GM06990 (cell line): ENCODE measurements around the gene FHAD1.
A peak's percentile ranks its signal among the peaks of the same experiment; 100 is the strongest.

ENCODE experiments used
- DNase-seq: peaks from one replicate; pipeline ENCODE4 v3.0.0-alpha.2; 2011; ENCODE audit not compliant: insufficient read length; ENCODE audit errors: extremely low read depth
- H3K27me3 ChIP-seq: replicated peaks from 2 replicates; pipeline ENCODE4 v1.6.0; 2011; ENCODE audit warnings: low read length; ENCODE audit not compliant: control insufficient read depth, insufficient read depth
- H3K36me3 ChIP-seq: 2 replicates; pipeline ENCODE4 v1.5.1; 2011; ENCODE audit warnings: low read length; ENCODE audit not compliant: control insufficient read depth, insufficient read depth
- H3K4me3 ChIP-seq: replicated peaks from 2 replicates; pipeline ENCODE4 v1.5.1; 2011; ENCODE audit warnings: low read depth, mild to moderate bottlenecking, control low read depth, low read length
- TF ChIP-seq, protein P1 (sequence below): IDR thresholded peaks from 2 replicates; pipeline ENCODE4 v1.5.1; 2011; ENCODE audit warnings: low read length, control low read depth, mild to moderate bottlenecking, inconsistent platforms; ENCODE audit not compliant: insufficient read depth, poor library complexity, severe bottlenecking

The FHAD1 gene

DNA sequence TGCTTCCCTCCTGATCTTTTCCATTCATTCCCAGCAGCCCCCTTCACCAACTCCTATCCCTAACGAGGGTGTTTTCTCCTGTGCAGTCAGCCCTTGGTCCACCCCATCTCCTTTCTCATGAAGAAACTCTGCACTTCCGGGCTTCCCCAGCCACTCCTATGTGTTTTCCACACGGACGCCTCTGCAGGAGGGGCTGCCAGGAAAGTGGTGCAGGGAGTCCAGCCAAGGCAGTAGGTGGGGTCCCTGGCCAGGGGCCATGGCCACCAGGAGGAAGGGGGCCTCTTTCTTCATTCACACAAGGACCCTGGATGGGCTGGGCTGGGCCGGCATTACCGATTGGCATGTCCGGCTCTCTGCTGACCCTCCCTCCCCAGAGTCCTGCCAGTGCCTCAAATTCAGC, 89.8 kb downstream of the FHAD1 start:
- H3K4me3 ChIP-seq: no peak overlapping the region
- no peak for DNase-seq
- H3K27me3 ChIP-seq: no peaks in the 10 kb centered on the region; the same call in 1 of the 2 replicates
- TF ChIP-seq, protein P1, sequence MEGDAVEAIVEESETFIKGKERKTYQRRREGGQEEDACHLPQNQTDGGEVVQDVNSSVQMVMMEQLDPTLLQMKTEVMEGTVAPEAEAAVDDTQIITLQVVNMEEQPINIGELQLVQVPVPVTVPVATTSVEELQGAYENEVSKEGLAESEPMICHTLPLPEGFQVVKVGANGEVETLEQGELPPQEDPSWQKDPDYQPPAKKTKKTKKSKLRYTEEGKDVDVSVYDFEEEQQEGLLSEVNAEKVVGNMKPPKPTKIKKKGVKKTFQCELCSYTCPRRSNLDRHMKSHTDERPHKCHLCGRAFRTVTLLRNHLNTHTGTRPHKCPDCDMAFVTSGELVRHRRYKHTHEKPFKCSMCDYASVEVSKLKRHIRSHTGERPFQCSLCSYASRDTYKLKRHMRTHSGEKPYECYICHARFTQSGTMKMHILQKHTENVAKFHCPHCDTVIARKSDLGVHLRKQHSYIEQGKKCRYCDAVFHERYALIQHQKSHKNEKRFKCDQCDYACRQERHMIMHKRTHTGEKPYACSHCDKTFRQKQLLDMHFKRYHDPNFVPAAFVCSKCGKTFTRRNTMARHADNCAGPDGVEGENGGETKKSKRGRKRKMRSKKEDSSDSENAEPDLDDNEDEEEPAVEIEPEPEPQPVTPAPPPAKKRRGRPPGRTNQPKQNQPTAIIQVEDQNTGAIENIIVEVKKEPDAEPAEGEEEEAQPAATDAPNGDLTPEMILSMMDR: no peak
- H3K36me3 ChIP-seq: no peaks in the 10 kb centered on the region

DNA sequence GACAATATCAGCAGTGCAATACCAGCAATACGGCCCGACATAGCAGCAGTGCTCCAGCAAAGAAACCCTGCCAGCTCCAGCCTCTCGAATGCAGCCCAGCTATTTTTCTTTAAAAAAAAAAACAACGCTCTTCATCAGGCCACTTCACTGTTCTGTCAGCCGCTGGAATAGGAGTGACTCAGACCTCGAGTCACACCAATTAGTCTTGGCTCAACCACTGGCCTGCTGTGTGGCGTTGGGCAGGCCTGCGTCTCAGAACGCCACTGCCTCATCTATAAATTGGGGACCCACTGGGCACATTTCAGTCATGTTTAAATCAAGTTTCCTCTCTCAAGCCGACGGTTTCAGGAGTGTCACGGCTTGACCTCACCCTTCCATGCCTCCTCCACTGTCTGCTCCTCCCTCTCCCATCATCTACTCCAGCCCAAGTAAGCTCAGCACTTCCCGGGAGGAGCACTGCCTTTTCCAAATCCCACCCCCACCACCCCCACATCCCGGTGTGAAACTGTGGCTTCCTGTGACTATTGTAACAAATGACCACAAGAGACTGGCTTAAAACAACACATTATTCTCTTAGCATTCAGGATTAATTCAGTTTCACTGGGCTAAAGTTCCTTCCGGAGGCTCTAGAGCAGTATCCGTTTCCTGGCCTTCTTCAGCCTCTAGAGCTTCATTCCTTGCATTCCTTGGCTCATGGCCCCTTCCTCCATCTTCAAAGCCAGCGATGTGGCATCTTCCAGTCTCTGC, 90.8 kb downstream of the FHAD1 start:
- no peaks in the 10 kb centered on the region for H3K36me3 ChIP-seq
- H3K4me3 ChIP-seq: no peak overlapping the region
- DNase-seq: no peak
- TF ChIP-seq, protein P1: no peak
- no peaks in the 10 kb centered on the region; the same call in 1 of the 2 replicates for H3K27me3 ChIP-seq

- TF ChIP-seq, protein P1: no peak
- no peak for DNase-seq
Measured at GRCh38 chr1:15339570-15339969, 92.5 kb downstream of the FHAD1 start.

DNA sequence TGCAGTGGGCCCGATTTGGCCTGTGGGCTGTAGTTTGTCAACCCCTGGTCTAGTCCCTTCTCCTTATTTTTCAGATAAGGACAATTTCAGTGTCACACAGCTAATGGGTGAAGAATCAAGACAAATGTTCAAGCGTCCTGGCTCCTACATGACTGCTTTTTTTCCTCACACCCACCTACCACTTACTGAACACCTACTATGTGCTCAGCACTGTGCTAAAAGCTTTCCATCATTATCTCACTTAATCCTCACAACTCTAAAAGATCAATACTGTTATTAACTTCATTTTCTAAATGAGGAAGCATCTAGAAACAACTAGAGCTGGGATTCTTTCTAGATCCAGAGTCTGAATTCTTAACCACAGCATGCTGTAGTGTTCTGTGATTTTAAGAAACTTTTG, 94.2 kb downstream of the FHAD1 start:
- TF ChIP-seq, protein P1: no peak
- Histone ChIP-seq H3K36me3 (no peaks in the 10 kb centered on the region), H3K27me3 (no peaks in the 10 kb centered on the region; the same call in 1 of the 2 replicates), H3K4me3 (no peak overlapping the region)
- DNase-seq: no peak

More at GRCh38 chr1:15339570-15339969, 92.5 kb downstream of the FHAD1 start:
- Histone ChIP-seq H3K27me3 (no peaks in the 10 kb centered on the region), H3K36me3 (no peaks in the 10 kb centered on the region), H3K4me3 (no peak overlapping the region)

GRCh38 chr1:15341634-15342407, 94.8 kb downstream of the FHAD1 start:
- no peak overlapping the region for H3K4me3 ChIP-seq
- H3K27me3 ChIP-seq: no peaks in the 10 kb centered on the region; the same call in 1 of the 2 replicates
- peak; percentile 27 for DNase-seq
- TF ChIP-seq, protein P1: no peak
- H3K36me3 ChIP-seq: no peaks in the 10 kb centered on the region
